CD4-positive, alpha-beta T cell treated with Interleukin-17A for 4 hours (primary cell): ENCODE measurements around the gene E2F4.

ENCODE experiments used
- DNase-seq: peaks from one replicate; pipeline ENCODE4 v3.0.0-alpha.2; 2020; ENCODE audit warnings: mixed read lengths

Gene E2F4

GRCh38 chr16:67238806-67239470 lies 47.0 kb downstream of the E2F4 start:
- DNase-seq: no peak

DNA sequence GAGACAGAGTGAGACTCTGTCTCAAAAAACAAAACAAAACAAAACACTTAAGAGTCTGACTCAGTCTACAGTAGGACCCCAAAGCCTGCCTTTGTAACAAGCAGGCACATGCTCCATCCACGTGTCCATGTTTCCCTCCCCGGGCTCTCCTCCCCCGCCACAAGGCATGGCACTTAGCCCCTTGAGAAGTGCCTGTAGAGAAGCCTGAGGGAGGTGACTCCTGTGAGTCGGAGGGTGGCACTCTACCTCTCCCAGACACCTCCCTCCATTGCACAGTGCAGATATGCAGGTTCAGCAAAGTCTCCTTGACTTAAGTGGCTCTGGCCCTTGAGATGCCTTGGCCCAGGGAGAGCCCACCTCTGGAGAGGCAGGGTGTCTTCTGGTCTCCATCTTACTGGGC lies 48.6 kb downstream of the E2F4 start:
- no peak for DNase-seq

DNA sequence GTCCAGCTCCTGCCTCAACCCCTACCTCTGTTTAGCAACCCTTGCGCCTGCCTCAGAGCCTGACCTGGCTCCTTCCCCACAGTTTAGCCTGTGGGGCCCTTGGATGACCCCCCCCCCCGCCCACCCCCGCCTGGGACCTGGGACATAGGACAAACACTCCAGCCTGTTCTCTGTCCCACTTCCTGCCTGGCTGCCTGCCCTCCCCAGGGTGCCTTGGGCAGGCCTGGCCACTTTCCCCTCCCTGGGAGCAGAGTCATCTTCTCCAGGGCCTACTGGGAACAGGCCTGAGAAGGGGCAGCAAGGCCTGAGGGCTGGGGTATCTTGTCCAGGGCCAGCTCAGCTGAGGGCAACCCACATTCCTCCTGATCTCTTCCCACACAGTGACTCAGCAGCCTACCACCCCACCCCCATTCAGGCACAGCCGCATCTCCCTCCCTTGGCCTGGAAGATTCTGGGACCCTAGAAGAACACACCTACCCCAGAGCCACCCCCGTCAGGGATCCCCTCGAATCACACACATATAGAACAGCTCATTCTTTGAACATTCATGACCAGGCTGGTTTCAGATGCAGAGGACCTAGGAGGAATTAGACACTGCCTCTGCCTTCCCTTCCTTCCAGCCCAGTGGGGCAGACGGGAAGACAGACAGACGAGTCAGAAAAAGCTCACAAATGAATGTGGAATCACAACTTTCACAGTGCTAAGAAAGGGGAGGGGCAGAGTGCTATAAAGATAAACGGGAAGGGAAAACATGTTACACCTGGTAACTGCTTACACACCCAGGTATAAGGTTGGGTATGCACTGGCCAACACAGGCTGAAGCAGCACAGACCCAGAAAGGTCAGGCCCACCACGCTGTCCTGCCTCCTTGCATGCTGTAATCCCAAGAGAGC lies 49.3 kb downstream of the E2F4 start:
- DNase-seq: no peak

DNA sequence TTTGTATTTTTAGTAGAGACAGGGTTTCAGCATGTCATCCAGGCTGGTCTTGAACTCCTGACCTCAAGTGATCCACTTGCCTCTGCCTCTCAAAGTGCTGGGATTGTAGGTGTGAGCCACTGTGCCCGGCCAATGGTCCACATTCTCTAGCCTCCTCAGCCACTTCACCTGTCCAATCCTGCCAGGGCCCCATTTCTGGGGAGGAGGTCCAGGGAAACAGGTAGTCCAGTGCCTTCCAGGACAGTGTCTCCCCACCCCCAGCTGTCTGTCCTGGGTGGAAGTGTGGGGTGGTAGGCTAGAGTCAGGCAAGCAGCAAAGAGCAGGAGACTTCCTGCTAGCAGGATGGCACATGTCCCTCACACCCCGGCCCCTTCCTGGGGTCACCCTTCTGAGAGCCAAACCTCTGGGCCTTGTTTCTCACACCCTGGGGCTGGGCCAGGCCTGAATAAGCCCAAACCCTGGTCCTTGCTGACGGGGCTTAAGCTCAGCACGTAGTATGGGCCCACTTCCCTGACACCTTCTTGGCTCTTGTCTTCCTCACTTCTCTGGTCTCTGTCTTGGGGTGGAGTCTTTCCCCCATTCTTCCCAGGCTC lies 50.3 kb downstream of the E2F4 start:
- no peak for DNase-seq

DNA sequence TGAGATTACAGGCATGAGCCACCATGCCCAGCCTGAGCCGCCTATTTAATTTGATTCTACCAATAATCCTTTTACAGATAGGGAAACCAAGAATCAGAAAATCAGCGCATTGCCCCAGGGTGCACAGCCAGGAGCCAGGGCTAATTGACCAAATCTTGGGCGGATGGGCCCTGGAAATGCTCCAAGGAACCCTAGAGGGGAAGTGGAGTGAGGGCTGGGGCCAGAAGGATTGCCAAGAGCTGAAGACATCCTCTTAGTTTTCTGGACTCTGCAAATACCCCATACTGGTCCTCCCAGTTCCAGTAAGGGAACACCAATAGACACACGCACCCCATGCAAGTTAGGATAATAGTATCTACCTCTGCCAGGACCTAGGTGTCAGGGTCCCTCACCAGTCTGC lies 51.5 kb downstream of the E2F4 start:
- no peak for DNase-seq

GRCh38 chr16:67244387-67245185 lies 52.6 kb downstream of the E2F4 start:
- DNase-seq: peak; percentile 82

DNA sequence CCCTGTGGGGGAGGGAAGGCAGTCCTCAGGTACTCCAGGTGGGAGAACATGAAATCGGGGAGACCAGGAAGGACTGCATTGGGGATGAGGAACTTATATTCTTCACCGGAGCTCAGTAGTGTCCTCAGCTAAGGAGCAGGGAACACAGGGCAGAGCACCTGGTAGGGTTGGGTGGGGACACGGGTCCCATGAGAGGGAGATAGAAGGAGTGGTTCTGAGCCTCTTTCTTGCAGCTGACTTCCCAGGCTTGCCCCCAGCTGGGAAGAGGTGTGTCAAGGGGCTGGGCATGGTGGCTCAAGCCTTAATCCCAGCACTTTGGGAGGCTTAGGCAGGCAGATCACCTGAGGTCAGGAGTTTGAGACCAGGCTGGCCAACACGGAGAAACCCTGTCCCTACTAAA lies 53.2 kb downstream of the E2F4 start:
- peak; percentile 16 for DNase-seq

DNA sequence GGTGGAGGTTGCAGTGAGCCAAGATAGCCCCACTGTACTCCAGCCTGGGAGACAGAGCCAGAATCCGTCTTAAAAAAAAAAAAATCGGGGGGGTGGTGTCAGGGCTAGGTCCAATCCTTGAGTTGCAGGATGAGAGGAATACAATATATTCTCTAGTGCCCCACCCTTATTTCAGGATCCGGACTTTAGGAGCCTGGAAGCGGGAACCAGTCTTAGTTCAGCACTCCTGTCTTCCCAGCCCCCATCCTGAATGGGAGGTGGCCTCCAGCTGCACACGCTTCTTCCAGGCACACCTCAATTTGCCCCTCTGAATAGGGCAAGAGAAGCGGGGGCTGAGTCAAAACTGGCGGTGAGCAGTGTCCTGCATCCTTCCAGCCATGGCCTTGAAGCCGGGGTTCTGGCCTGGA lies 53.7 kb downstream of the E2F4 start:
- DNase-seq: no peak

DNA sequence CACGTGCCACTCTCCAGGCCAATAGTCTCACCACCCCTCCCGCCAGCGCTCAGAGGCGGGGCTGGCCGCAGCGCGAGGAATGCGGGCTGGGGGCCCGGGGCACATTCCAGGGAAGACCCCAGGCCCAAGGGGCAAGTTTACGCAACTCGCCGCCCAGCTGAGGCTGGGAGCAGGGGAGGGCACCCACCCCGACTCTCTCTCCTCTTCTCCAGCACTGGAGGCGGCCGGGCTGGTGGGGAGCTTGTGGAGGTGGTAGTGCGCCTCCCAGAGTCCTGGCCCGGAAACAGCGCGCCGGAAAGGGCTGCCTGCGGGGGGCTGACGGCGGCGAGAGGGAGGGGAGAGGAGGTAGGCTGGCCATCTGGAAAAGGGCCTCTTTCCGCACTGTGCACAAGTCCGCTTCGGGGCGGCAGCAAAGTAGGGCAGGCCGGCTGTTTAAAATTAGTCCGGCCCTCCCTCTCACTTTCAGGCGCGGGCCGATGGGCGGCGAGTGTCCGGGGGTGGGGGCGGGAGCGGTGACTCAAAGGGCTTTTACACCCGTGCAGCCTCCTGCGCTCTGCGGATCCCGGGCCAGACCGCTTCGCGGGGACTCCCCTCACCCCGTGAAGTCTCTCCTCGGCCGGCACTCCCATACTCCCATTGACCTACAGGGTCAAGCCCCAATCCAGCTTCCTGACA lies 54.3 kb downstream of the E2F4 start:
- DNase-seq: peak; percentile 54

DNA sequence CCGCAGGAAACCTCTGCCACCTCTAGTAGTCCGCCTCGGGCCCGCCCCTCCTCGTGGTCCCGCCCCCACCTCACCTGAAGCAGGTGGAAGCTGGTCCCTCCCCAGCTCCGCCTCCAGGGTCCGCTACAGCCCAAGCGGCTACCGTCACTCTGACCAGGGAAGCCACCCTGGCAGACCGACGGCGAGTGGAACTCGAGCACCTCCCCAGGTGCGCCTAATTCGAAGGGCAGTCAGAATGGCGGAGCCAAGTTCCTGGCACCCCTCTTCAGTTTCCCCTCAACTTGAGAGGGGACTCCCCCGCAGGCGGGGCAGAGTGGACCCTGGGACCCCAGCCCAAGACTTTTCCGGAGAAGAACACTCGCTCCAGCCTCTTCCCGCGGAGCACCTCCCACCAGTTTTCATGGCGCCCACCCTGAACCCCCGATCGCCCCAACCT lies 54.8 kb downstream of the E2F4 start:
- peak; percentile 69 for DNase-seq

DNA sequence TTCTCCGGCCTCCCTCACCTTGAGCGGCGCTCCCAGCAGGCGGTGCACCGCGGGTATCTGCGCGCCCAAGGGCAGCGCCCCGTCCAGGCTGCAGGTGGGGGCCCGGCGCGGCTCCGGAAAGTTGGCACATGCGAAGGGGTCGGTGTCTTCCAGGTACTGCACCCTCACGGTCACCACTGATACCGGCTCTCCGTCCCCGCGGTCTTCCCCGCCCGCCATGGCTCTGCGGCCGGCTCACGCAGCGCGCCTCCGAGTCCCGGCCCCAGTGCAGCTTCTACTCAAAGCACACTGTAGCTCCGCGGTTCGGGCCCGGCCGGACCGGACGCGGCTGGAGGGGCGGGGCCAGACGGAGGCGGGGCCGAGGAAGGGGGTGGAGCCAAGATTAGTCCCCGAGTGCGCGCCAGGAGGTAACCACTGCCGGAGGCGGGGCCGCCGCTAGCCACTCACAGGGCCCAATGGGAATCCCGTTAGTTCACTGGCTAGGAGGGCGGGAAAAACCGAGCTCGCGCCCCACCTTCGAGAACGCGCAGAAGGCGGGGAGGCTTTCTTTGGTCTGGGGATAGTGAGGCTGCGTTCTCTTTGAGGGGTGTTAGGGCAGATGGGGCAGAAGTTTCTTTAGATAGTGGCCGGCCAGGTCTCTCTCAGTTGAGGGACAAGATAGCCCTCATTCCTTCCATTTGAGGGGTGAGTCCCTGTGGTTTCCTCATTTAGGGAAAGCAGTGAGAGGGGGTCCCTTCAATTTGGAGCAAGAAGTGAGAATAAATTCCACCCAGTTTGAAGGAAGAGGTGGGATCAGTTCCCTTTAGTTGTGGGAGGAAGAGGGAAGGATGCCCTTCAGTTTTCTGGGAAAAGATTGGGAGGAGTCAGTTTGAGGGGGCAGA lies 55.5 kb downstream of the E2F4 start, which contains the start of gene FHOD1:
TSS of gene FHOD1 (minus strand) at position 290 of the 881 bp plus-strand sequence. CDS start at position 219, 71 bp downstream.
- DNase-seq: peak; percentile 99

DNA sequence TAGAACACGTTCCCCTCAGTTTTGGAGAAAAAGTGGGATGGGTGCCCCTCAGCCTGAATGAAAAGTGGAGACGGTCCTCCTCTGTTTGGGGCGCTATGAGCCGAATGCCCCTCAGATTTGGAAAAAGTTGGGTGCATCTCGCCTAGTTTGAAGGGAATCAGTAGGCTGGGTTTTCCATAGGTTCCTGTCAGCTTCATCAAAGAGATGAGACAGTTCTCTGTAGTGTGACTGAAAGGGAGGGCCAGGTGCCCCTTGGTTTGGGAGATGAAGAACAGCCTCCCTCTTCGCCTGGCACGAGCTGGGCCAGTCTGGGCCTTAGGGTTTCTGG lies 56.1 kb downstream of the E2F4 start:
- DNase-seq: no peak
